ENCODE measurements around the gene ZCCHC24.

Gene ZCCHC24

DNA sequence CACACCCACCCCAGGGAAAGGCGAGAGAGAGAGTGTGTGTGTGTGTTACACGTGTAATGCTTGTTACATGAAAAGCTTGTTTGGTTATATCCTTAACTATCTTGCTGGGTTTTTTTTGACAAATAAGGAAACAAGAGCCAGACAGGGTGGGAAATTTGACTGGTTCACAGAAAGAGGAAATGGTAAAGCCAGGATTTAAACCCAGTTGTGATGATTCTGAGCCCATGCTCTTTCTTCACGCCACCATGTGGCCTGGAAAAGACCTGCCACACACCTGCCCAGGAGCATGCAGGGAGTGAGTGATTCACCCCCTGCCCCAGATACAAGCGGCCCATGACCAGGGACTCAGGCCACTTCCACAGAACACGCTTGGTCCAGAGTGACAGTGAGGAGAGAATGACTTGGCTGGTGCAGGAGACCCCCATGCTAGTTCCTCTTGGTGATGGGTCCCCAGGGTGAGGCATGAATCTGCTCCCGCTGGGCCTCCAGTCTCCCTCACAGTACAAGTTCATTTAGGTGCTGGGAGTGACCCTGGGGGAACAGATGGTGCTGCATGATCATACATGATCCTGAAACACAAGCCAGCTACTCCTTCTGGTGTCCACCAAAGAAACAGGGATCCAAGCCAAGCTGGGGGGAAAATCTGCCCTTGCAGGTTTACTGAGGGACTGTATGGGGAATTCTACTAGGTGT, 45.9 kb upstream of the ZCCHC24 start:
- no peak overlapping the region for H3K4me3 ChIP-seq (ENCODE audit: severe bottlenecking)
- ATAC-seq (ENCODE audit: low read depth) = no peak
- no peaks in the 10 kb centered on the region for H3K36me3 ChIP-seq (ENCODE audit: low read depth)
- H3K9me3 ChIP-seq (ENCODE audit: severe bottlenecking) = no peaks in the 10 kb centered on the region
- H3K27ac ChIP-seq (ENCODE audit: poor library complexity, severe bottlenecking) = no peak overlapping the region
- H3K4me1 ChIP-seq (ENCODE audit: insufficient read depth, poor library complexity, severe bottlenecking) = peaks cover 10% of the 10 kb centered on the region
- TF ChIP-seq, protein P1, sequence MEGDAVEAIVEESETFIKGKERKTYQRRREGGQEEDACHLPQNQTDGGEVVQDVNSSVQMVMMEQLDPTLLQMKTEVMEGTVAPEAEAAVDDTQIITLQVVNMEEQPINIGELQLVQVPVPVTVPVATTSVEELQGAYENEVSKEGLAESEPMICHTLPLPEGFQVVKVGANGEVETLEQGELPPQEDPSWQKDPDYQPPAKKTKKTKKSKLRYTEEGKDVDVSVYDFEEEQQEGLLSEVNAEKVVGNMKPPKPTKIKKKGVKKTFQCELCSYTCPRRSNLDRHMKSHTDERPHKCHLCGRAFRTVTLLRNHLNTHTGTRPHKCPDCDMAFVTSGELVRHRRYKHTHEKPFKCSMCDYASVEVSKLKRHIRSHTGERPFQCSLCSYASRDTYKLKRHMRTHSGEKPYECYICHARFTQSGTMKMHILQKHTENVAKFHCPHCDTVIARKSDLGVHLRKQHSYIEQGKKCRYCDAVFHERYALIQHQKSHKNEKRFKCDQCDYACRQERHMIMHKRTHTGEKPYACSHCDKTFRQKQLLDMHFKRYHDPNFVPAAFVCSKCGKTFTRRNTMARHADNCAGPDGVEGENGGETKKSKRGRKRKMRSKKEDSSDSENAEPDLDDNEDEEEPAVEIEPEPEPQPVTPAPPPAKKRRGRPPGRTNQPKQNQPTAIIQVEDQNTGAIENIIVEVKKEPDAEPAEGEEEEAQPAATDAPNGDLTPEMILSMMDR (IDR thresholded peaks at IDR 0.05; ENCODE audit: poor library complexity, severe bottlenecking) = no peak
- no peak for DNase-seq (ENCODE audit: low spot score)
- H3K27me3 ChIP-seq (ENCODE audit: insufficient read depth, poor library complexity, severe bottlenecking) = no peaks in the 10 kb centered on the region

DNA sequence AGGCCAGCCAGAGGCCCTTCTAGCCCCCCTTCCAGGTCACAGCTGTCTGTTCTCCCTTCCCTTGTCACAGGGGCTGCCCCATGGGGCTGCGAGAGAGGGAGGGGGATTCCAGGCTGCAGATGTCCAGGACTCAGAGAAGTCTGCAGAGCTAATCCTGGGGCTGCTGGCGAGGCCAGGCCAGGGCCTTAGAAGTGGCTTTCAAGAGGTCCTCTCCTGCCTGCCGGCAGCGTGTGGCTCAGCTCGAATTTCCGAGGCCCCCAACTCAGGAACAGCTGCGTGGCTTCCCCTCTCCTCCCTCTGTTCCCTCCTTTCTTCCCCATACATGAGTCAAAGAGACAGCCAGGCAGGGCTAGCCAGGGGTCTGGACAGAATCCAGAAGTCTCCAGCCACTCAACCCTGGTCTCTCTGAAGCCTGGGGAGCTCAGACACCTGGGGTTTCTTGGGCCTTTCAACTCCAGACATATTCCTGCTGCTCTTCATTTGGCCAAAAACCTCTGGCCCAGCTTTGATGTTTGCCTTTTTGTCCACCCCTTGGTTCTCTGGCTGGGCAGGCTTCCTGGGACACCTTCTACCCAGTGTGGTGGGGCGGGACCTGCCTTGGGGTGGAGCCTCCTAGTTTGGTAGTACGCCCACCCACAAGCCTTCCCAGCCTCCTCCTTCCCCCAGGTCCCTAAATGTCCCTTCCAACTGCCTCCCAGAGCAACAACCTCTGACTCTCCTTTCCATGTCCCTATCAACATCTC, 45.1 kb upstream of the ZCCHC24 start:
- TF ChIP-seq, protein P1 (IDR thresholded peaks at IDR 0.05; ENCODE audit: poor library complexity, severe bottlenecking) = no peak
- Histone ChIP-seq H3K9me3 (ENCODE audit: severe bottlenecking) (no peaks in the 10 kb centered on the region), H3K36me3 (ENCODE audit: low read depth) (no peaks in the 10 kb centered on the region), H3K4me1 (ENCODE audit: insufficient read depth, poor library complexity, severe bottlenecking) (peaks cover 10% of the 10 kb centered on the region), H3K27ac (ENCODE audit: poor library complexity, severe bottlenecking) (no peak overlapping the region), H3K4me3 (ENCODE audit: severe bottlenecking) (no peak overlapping the region), H3K27me3 (ENCODE audit: insufficient read depth, poor library complexity, severe bottlenecking) (no peaks in the 10 kb centered on the region)
- ATAC-seq (ENCODE audit: low read depth) (no peak), DNase-seq (ENCODE audit: low spot score) (no peak)

DNA sequence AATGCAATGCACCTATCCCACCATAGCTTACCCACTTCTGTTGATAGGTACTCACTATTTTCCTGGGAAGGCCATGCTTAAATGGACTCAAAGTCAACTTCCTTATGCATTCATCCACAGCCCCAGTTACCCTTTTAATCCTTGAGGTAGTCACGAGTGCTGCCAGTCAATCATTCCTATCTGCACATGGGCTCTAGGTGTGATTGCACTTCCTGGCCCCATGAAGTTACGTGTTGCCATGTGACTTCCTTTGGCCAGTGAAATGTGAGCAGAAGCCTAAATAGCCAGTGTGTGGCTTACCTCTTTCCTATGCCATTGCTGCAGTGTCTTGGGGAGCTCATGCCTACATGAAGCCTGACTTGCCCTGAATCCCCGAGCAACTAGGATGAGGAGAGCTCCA, 43.4 kb upstream of the ZCCHC24 start:
- H3K27ac ChIP-seq (ENCODE audit: poor library complexity, severe bottlenecking) = no peak overlapping the region
- H3K4me1 ChIP-seq (ENCODE audit: insufficient read depth, poor library complexity, severe bottlenecking) = peaks cover 10% of the 10 kb centered on the region
- H3K4me3 ChIP-seq (ENCODE audit: severe bottlenecking) = no peak overlapping the region
- no peaks in the 10 kb centered on the region for H3K27me3 ChIP-seq (ENCODE audit: insufficient read depth, poor library complexity, severe bottlenecking)
- H3K36me3 ChIP-seq (ENCODE audit: low read depth) = no peaks in the 10 kb centered on the region
- no peak for DNase-seq (ENCODE audit: low spot score)
- H3K9me3 ChIP-seq (ENCODE audit: severe bottlenecking) = no peaks in the 10 kb centered on the region
- TF ChIP-seq, protein P1 (IDR thresholded peaks at IDR 0.05; ENCODE audit: poor library complexity, severe bottlenecking) = no peak
- no peak for ATAC-seq (ENCODE audit: low read depth)

DNA sequence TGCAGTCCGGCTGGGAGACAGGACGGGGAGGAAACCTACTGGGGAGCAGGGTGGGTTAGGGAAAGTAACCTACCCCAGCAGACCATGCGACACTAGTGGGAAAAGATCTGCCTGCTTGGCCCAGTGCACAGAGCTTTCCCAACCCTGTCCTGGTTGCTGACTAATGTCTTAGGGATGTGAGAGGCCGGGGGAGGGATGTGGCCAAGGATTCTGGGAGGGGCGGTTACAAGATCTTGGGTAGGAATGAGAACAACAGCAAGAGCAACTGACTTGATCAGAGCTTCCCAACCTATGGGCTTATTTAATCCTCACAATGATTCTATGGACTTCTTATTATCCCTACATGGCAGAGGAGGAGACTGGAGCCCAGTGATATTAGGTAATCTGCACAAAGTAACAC, 42.9 kb upstream of the ZCCHC24 start:
- Histone ChIP-seq H3K9me3 (ENCODE audit: severe bottlenecking) (no peaks in the 10 kb centered on the region), H3K27ac (ENCODE audit: poor library complexity, severe bottlenecking) (no peak overlapping the region), H3K4me3 (ENCODE audit: severe bottlenecking) (no peak overlapping the region), H3K4me1 (ENCODE audit: insufficient read depth, poor library complexity, severe bottlenecking) (peaks cover 10% of the 10 kb centered on the region), H3K36me3 (ENCODE audit: low read depth) (no peaks in the 10 kb centered on the region), H3K27me3 (ENCODE audit: insufficient read depth, poor library complexity, severe bottlenecking) (no peaks in the 10 kb centered on the region)
- TF ChIP-seq, protein P1 (IDR thresholded peaks at IDR 0.05; ENCODE audit: poor library complexity, severe bottlenecking) = no peak
- ATAC-seq (ENCODE audit: low read depth) (peak; percentile 99), DNase-seq (ENCODE audit: low spot score) (peak; percentile 78)

All from RWPE2 (cell line).